Subcutaneous adipose tissue (tissue), 4 donors: ENCODE results near the gene UFD1. TPM values are rescaled to one million over a fixed set of nuclear protein-coding genes. Genes with fewer than 3 reads are reported as not detected.

Source experiments
- CTCF ChIP-seq: fragments of 450-650 bp; IDR thresholded peaks from one replicate; pipeline ENCODE4 v1.5.1; 2016; ENCODE audit warnings: low read depth, mild to moderate bottlenecking, control low read depth, antibody characterized with exemption, moderate library complexity
- total RNA-seq, 4 donors: library from RNA; depleted of rRNA; stranded (reverse); fragments of >200 nt; gene quantifications; one replicate each; pipeline ENCODE4 v1.1.0, GENCODE V29; 2016

UFD1 gene
- total RNA-seq, 4 donors from 2014 or later: 33.9 to 43.6 (median 35.4) TPM

- no peak for TF ChIP-seq CTCF
Observed at GRCh38 chr22:19494001-19494560, 15.1 kb upstream of the UFD1 start.

GRCh38 chr22:19492504-19493174 lies 13.6 kb upstream of the UFD1 start:
- no peak for TF ChIP-seq CTCF

GRCh38 chr22:19490628-19491230 lies 11.7 kb upstream of the UFD1 start:
- no peak for TF ChIP-seq CTCF

GRCh38 chr22:19488884-19489843 lies 10.2 kb upstream of the UFD1 start:
- TF ChIP-seq CTCF: no peak

GRCh38 chr22:19488285-19488684 lies 9.3 kb upstream of the UFD1 start:
- TF ChIP-seq CTCF: no peak

- no peak for TF ChIP-seq CTCF
Observed at GRCh38 chr22:19483481-19484244, 4.7 kb upstream of the UFD1 start.
